Vagina (tissue), 2 donors: ENCODE measurements around the gene CLDN22.

Source experiments
- CTCF ChIP-seq, 3 experiments: fragments of 450-650 bp in 2 of 3; fragments of 200-600 bp in 1 of 3; sonication (generic) in 1 of 3; IDR thresholded peaks; one replicate each; pipeline ENCODE4 v1.5.1; 2017 to 2019; ENCODE audit warnings: antibody characterized with exemption in 3 of 3, mild to moderate bottlenecking in 2 of 3, moderate library complexity in 2 of 3
- POLR2A ChIP-seq, 2 donors: fragments of 450-650 bp; IDR thresholded peaks; one replicate each; pipeline ENCODE4 v1.6.1; 2017; ENCODE audit warnings: antibody characterized with exemption in 2 of 2, mild to moderate bottlenecking in 2 of 2, moderate library complexity in 2 of 2
- POLR2AphosphoS5 ChIP-seq, 2 donors: sonication (generic); formaldehyde crosslinking; IDR thresholded peaks; one replicate each; pipeline ENCODE4 v1.9.0; 2017; ENCODE audit warnings: antibody characterized with exemption in 2 of 2, mild to moderate bottlenecking in 2 of 2, low read depth in 1 of 2; ENCODE audit not compliant: insufficient read depth in 1 of 2

- no peak for TF ChIP-seq CTCF (IDR thresholded peaks at IDR 0.05)
- no peak for TF ChIP-seq POLR2AphosphoS5 (IDR thresholded peaks at IDR 0.05; ENCODE audit: insufficient read depth in 1 of 2, low read depth in 1 of 2)
- no peak for TF ChIP-seq POLR2A (IDR thresholded peaks at IDR 0.05)
Measured at GRCh38 chr4:183333983-183334382, 13.9 kb upstream of the CLDN22 start.
